Coronary artery (tissue), 2 donors: Measurements from ENCODE around the gene B2M.
"Not testable (repeated sequence)": the region's sequence is repeated elsewhere in the genome, so short reads cannot be mapped to it uniquely, and the experiment has no call there.

Experiments
- DNase-seq: peaks from one replicate; pipeline ENCODE4 v3.0.0-alpha.2; 2017; ENCODE audit warnings: low spot score
- H3K27ac ChIP-seq, 2 donors: fragments of 200-600 bp; sonication (generic); one replicate each; pipeline ENCODE4 v1.5.1; 2016 to 2019
- H3K4me3 ChIP-seq: fragments of 200-600 bp; sonication (generic); 2 replicates; pipeline ENCODE4 v1.5.1; 2016; ENCODE audit warnings: mild to moderate bottlenecking, moderate library complexity
- TF ChIP-seq, protein P1 (sequence below): fragments of 200-600 bp; sonication (generic); IDR thresholded peaks from one replicate; pipeline ENCODE4 v1.5.1; 2019; ENCODE audit warnings: antibody characterized with exemption

Gene B2M

DNA sequence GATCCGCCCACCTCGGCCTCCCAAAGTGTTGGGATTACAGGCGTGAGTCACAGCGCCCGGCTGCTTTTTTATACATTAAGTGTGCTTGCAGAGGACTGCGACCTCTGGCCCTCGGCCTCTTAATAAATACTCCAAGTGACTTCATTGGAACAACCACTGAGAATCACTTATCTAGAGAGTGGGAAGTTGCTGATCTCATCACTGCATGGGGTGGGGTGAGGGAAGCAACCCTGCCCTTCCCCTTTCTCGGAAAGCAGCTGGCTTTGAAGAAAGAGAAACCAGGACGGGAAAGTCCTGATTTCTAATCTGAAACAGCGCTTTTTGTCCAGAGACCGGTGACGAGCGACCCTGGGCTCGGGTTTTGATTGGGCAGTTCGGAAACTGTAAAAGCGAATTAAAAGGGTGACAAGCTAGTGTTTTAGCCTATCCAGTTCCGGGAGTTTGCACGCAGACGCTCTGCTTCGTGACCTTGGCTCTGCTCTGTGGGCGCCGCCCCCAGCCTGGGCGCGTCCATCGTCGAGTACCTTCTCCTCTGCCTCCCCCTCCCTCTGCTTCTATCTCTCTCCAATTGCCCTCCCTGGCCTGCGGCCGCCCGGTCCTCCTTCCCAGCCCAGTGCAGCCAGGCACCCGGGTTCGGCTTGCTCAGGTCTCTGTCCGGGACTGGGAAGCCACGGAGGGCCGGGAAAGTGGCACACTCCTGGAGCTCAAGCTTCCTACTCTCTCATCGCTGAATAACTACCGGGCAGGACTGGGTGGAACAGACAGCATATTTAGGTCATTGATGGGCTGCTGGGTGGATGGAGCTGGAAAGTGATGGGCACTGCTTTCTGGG lies 17.5 kb downstream of the B2M start:
- TF ChIP-seq, protein P1, sequence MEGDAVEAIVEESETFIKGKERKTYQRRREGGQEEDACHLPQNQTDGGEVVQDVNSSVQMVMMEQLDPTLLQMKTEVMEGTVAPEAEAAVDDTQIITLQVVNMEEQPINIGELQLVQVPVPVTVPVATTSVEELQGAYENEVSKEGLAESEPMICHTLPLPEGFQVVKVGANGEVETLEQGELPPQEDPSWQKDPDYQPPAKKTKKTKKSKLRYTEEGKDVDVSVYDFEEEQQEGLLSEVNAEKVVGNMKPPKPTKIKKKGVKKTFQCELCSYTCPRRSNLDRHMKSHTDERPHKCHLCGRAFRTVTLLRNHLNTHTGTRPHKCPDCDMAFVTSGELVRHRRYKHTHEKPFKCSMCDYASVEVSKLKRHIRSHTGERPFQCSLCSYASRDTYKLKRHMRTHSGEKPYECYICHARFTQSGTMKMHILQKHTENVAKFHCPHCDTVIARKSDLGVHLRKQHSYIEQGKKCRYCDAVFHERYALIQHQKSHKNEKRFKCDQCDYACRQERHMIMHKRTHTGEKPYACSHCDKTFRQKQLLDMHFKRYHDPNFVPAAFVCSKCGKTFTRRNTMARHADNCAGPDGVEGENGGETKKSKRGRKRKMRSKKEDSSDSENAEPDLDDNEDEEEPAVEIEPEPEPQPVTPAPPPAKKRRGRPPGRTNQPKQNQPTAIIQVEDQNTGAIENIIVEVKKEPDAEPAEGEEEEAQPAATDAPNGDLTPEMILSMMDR: no peak
- peak; percentile 99 for DNase-seq
- Histone ChIP-seq H3K27ac (peak overlapping the region; percentile 92 to 97), H3K4me3 (peak overlapping the region; percentile 86)

DNA sequence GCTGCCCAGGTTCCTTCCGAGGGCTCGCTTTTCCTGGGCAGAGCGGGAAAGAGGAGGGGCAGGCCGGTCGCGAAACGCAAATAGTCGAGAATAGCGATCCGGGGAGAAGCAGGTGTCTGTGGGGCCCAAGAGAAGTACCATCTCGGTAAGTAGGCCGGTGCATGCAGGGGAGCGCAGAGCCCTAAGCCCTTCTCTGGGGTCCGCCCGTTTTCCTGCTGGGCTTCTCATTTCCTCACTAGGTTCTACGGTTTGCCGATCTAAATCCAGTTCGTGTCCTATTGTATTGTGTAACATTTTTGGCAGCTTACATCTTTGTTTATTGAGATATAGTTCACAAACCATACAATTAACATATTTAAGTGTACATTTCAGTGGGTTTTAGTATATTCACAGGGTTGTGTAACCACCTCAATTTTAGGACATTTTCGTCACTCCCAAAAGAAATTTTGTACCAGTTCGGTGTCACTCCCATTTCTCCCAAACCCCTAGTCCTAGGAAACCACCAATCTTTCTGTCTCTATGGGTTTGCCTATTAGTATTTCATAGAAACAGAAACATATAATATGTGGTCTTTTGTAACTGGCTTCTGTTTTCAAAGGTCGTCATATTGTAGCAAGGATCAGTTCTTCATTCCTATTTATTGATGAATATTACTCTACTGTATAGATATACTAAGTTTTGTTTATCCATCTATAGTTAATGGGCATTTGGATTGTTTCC lies 18.3 kb downstream of the B2M start:
- Histone ChIP-seq H3K4me3 (peak overlapping the region; percentile 86), H3K27ac (peak overlapping the region; percentile 92 to 97)
- TF ChIP-seq, protein P1: no peak
- DNase-seq: no peak

DNA sequence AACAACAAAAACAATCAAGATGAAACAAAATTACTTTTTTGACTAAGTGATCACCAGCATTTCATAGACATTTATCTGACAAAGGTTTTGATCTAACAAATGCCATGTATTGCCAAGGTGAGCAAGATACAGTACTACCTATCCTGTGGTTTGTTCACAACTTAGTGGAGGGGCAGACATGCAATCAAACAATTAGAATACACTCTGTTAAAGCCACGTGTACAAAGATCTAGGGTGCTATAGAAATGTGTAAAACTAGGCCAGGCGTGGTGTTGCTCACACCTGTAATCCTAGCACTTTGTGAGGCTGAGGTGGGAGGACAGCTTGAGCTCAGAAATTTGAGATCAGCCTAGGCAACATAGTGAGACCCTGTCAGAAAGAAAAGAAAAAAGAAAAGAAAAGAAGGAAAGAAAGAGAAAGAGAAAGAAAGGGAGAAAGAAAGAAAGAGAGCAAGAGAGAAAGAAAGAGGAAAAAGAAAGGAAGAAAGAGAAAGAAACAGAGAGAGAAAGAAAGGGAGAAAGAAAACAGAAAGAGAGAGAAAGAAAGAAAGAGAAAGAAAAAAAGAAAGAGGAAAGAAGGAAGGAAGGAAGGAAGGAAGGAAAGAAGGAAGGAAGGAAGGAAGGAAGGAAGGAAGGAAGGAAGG lies 23.6 kb downstream of the B2M start:
- peak overlapping the region; percentile 17 to 81 for H3K27ac ChIP-seq
- TF ChIP-seq, protein P1: no peak

DNA sequence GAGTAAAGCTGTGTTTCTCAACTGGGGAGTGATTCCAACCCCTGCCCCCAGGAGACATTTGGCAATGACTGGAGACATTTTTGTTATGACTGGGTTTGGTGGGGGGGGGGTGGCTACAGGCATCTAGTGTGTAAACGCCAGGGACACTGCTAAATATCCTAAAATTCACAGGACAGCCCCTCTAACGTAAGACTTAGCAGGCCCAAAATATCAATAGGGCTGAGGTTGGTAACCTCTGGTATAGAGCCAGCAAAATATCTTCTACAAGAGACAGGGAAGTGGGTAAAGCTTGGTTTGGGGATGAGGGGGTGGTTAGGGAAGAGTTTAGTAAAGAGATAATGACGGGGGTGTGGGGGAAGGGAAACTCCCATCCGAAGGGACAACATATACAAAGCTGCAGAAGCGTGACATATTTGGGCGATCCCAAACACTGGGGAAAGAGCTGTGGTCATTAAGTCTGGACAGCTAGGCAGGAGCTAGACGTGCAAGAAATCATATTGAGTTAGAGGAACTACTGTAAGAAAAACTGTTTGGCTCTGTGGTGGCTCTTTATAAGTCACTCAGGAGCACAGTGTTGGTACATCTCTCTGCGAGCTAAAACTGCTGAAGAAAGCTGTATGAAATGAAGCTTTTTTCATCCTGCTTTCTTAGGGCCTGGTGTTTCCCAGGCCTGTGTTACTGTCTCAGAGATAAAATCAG lies 24.3 kb downstream of the B2M start:
- TF ChIP-seq, protein P1: no peak
- Histone ChIP-seq H3K4me3 (peak overlapping the region; percentile 37), H3K27ac (peak overlapping the region; percentile 17 to 81)
- DNase-seq: no peak

More for the DNA sequence above, 23.6 kb downstream of the B2M start:
- no peak for DNase-seq
- no peak overlapping the region for H3K4me3 ChIP-seq

DNA sequence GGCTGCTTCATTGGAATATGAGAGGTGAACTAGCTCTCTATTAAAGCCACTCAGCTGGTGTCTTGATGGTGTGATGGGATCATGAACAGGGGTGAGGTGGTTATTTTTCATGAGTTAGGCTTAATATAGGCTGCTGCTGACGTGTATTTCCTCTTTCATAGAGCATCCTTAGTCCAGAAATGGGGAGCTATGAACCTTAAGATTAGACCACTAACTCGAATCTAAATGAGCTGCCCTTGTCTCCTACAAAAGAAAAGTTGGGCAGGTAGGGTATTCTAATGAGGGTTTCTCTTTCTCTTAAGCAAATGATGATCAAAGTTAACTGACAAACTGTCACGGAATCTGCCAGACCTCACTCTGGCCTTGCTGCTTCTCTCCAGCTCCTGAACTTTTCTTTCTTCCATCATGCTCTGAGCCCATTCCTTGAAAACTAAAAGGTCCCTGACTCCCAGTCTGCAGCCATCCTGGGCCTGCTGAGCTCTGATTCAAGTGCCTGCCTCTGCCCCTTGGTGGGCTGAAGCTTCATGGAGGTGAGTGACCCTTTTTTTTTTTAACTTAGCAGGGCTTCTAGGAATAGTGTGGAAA lies 25.0 kb downstream of the B2M start, which contains the start of gene TRIM69:
Gene TRIM69, plus strand, starts transcription at position 348 of the 585 bp plus-strand sequence. Its CDS starts 177 bp downstream, at position 525.
- Histone ChIP-seq H3K4me3 (peak within 1 kb of the TSS; percentile 37), H3K27ac (peak within 1 kb of the TSS; percentile 17 to 81)
- no peak for DNase-seq
- TF ChIP-seq, protein P1: no peak

DNA sequence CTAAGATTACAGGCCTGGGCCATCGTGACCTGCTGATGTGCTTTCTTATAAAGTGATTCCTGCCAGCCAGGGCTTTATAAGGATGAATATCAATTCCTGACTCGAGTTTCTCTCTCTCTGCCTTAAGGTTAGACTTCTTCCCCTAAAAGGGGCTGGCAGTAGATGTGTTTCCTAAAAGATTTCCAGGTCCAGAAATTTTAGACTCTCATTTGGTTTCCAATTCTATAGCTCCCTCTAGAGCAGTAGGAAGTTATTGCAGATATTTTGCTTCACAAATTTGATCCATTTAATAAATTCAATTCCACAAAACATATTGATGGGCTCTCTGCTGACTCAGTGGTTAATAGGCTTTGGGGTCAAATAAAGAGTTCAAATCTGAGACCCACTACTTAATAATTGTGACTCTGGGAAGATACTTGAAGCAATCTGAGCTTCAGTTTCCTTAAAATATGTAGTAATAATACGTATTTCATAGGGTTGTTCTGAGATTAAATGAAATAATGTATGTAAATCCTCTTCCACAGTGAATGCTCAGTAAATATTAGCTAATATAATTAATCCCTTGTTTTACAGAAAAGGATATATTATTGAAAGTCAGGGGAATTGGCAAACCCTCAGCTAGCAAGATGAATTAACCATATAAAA lies 27.1 kb downstream of the B2M start:
- H3K27ac ChIP-seq: no peak overlapping the region
- TF ChIP-seq, protein P1: peak; percentile 56
- H3K4me3 ChIP-seq: no peak overlapping the region
- DNase-seq: no peak

DNA sequence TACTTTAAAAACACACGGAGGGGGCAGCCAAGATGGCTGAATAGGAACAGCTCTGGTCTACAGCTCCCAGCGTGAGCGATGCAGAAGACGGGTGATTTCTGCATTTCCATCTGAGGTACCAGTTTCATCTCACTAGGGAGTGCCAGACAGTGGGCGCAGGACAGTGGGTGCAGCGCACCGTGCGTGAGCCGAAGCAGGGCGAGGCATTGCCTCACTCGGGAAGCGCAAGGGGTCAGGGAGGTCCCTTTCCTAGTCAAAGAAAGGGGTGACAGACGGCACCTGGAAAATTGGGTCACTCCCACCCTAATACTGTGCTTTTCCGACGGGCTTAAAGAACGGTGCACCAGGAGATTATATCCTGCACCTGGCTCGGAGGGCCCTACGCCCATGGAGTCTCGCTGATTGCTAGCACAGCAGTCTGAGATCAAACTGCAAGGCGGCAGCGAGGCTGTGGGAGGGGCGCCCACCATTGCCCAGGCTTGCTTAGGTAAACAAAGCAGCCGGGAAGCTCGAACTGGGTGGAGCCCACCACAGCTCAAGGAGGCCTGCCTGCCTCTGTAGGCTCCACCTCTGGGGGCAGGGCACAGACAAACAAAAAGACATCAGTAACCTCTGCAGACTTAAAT lies 28.0 kb downstream of the B2M start:
- H3K4me3 ChIP-seq, H3K27ac ChIP-seq, DNase-seq: not testable (repeated sequence)

DNA sequence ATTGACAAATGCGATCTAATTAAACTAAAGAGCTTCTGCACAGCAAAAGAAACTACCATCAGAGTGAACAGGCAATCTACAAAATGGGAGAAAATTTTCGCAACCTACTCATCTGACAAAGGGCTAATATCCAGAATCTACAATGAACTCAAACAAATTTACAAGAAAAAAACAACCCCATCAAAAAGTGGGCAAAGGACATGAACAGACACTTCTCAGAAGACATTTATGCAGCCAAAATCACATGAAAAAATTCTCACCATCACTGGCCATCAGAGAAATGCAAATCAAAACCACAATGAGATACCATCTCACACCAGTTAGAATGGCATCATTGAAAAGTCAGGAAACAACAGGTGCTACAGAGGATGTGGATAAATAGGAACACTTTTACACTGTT lies 32.1 kb downstream of the B2M start:
- not testable (repeated sequence) for H3K4me3 ChIP-seq, H3K27ac ChIP-seq, DNase-seq
